Left forelimb (tissue), 1 donor: ENCODE measurements around the gene HIRA.

Source experiments
- DNase-seq: peaks from one replicate; pipeline ENCODE4 v3.0.0-alpha.2; 2018; ENCODE audit warnings: low spot score

HIRA gene

GRCh38 chr22:19357270-19358105, 74.0 kb downstream of the HIRA start:
- no peak for DNase-seq

- DNase-seq: no peak
These were observed 74.7 kb downstream of the HIRA start for GRCh38 chr22:19356708-19357269.

DNA sequence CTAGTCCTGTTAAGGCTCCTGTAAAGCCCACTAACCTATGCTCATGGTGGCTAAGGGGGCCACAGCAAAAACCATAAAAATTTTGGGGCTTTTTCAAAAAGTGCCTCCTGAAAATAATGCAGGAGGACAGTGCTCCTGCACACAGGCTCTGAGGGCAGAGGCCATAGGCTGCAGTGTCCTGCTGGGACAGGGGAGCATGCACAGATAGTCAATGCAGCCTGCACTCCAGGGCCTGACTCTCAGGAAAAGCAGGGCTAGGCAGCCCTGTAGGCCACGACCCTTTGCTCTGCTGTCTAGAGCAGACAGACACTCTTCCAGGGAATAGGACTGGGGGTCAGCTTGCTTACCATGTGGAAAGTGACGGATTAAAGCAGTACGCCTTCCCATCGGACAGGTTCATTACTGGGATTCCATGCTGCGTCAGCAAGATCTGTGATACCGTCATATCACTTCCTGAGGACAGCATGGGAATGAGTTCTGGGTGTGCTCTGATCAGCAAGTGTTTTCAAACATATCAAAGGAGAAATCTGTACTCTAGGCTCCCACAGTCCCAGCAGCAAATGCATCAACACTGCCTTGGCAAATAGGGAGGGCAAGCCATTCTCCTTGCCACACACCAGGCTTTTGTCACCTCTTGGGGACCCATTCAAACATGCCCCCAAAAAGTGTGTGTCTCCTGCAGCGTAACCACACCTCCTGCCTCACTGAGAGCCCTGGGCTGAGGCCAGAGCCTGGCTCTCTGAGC, 75.9 kb downstream of the HIRA start:
- no peak for DNase-seq

DNA sequence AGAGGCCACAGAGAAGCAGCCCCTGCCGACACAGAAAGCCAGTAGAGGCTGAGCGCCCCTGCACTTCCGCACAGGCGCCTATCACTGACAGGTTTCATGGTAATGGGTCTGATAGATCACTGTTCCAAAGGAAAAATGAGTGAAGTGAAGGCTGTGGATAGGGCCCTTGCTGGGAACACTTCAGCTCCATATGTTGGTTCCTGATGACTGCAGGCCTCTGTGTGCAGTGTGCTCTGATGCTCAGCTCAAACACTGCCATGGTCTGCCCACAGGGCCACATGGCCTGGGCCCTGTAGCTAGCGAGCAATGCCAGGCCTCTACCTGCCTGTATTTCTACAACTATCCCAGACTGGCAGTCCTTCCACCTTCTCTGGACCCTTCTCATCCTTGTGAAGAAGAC, 77.3 kb downstream of the HIRA start:
- DNase-seq: no peak

DNA sequence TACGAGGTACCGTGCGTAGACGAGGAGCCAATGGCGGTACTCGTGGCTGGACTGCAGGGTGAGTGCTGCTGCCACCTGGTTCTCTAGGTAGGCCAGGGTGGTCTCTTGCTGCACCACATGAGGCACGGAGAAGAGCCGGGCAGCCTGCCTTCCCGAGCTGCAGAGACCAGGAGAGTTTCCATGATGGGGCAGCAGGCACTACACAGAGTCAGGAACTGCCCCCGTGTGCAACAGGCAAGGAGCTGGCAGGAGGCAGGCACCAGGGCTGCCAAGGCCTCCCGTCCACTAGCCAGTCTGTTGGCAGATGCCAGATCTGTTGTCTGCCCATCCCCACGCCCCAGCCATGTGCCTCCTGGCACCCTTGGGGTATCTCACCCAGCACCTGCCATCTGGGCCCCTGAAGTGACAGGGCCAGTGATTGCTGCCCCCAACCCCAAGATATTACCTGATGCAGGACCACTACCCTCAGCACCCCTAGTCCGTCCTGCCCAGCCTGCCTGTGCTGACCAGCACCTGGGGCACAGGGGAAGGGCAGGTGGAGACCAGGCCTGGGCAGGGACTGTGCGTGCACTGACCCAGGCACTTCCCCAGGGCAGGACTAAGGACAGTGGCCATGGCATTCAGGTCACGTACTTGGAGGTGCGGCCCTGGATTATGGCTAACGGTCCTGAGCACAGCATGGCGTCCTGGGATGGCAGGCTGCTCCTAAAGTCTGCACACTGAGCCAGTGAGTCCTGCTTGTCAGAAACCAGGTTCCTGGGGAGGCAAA, 78.0 kb downstream of the HIRA start:
- DNase-seq: no peak

GRCh38 chr22:19352766-19353165, 78.8 kb downstream of the HIRA start:
- no peak for DNase-seq

- no peak for DNase-seq
These were observed 79.3 kb downstream of the HIRA start for GRCh38 chr22:19352217-19352616.

GRCh38 chr22:19351604-19352003, 79.9 kb downstream of the HIRA start:
- DNase-seq: no peak

GRCh38 chr22:19350947-19351346, 80.6 kb downstream of the HIRA start:
- DNase-seq: no peak

GRCh38 chr22:19350476-19350859, 81.1 kb downstream of the HIRA start:
- DNase-seq: no peak

DNA sequence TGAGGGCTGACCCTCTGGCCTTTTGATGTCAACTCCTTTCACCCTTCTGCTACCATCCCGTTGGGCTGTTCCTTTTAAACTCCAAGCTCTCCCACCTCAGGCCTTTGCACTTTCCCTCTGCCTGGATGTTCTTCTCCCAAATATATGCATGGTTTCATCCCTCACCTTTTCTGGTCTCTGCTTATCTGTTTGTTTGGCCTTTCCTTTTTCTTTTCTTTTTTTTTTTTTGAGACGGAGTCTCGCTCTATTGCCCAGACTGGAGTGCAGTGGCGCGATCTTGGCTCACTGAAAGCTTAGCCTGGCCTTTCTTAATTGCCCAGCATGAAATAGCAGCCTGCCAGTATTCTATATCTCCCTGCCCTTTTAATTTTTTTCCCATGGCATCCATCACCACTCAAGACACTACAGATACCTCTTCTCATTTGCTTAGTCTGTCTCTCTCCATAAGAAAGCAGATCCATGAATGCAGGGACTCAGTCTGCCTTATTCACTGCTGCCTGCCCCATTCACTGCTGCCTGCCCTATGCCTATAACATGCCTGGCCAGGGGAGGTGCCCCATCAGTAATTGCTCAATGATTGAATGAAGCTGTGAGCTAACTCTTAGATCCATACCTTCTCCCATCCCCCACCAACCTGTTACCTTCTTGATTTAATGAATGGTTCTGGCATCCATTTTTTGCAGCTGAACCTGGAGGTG, 81.6 kb downstream of the HIRA start:
- no peak for DNase-seq

GRCh38 chr22:19346677-19347265, 84.8 kb downstream of the HIRA start:
- DNase-seq: no peak

DNA sequence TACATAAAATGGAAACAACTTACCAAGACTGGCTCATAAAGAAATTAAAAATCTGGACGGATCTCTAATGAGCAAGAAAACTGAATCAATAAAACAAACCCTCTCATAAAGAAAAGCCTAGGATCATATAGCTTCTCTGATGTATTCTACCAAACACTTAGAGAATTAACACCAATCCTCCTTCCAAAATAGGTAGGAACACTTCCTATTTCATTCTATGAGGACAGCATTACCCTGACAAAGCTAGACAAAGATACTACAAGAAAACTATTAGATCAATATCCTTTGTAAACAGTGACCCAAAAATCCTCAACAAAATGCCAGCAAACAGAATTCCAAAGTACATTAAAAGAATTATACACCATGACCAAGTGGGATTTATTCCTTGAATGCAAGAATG, 87.1 kb downstream of the HIRA start:
- no peak for DNase-seq

DNA sequence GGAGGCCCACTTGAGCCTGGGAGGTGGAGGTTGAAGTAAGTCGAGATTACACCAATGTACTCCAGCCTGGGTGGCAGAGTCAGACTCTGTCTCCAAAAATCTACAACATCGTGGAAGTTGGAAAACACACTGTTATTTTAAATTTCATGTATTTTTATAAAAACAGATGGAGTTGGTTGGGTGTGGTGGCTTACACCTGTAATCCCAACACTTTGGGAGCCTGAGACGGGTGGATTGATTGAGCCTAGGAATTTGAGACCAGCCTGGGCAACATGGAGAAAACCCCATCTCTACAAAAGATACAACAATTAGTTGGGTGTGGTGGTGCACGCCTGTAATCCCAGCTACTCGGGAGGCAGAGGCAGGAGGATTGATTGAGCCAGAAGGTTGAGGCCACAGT, 88.1 kb downstream of the HIRA start:
- no peak for DNase-seq

DNA sequence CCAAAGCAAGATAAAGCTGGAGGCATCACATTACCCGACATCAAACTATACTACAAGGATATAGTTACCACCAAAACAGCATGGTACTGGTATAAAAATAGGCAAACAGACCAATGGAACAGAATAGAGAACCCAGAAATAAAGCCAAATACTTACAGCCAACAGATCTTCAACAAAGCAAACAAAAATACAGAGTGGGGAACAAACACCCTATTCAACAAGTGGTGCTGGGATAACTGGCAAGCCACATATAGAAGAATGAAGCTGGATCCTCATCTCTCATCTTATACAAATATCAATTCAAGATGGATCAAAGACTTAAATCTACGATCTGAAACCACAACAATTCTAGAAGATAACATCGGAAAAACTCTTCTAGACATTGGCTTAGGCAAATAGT, 90.0 kb downstream of the HIRA start:
- no peak for DNase-seq

DNA sequence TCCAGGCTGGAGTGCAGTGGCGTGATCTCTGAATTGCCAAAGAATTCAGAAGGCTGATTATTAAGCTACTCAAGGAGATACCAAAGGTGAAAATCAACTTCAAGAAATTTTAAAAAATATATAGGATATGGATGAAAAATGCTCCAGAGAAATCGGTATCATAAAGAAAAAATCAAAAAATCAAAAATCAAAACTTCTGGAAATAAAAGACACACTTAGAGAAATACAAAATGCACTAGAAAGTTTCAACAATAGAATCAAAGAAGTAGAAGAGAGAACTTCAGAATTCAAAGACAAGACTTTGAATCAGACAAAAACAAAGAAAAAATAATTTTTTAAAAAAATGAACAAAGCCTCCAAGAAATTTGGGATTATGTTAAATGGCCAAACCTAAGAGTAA, 94.4 kb downstream of the HIRA start:
- DNase-seq: no peak

DNA sequence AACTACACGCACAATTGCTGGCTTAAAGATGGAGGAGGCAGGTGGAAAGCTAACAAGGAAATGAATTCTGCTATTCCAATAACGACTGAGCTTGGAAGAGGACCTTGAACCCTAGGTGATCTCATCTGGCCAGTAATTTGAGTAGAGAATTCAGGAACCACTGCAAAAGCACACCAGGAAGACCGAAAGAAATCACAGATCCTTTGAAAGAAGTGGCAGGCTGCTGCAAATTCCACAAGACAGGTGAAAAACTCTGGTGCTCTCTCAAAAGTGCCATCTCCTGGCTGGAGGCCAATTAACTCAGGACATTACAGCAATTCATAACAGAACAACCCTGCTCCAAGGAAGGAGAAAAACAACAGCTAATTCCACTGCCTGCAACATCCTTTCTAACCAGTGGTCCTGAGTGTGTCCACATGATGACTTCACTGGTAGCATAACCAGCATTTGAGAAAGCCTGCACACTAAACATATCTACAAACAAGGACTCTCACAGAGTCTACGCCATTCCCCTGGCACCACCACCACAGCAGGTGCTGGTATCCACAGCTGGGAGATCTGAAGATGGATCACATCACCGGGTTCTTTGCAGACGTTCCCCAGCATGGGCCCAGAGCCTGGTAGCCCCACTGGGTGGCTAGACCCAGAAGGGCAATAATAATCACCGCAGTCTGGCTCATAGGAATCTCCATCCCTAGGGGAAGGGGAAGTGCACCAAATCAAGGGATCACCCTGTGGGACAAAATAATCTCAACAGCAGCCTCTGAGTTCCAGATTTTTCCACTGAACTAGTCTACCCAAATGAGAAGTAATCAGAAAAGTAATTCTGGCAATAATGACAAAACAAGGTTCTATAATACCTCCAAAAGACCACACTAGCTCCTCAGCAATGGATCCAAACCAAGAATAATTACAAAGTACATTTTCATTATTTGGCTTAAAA, 95.1 kb downstream of the HIRA start:
- no peak for DNase-seq

GRCh38 chr22:19331975-19332374, 99.6 kb downstream of the HIRA start:
- DNase-seq: no peak

- DNase-seq: no peak
These were observed 100.1 kb downstream of the HIRA start for GRCh38 chr22:19331474-19331873.

DNA sequence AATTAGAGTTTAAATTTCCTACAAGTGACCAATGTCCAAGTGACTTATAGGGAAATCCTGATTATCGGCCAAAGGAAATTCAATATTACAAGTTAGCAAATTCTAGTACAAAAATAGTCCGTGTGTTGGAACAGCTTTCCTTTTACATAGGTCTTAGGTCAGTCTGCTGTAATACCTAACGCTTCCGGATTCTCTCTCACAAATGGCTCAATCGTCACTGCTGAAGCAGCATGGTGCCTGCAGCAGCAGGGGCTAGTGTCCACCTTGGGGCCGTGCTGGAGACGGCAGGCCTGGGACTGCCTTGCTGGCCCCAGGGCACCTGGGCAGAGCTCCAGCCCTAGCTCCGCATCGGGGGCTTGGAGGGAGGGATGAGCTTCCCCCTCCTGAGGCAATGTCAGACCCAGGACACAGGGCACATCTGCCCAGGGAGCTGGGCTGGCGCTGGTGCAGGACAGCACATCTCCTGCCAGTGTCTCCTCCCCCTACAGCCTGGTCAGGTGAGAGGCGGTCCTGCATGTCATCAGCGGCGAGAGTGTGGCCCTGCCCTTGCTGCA, 100.6 kb downstream of the HIRA start:
- DNase-seq: no peak
